ENCODE results near the gene IL2RA. TPM values are rescaled to one million over a fixed set of nuclear protein-coding genes. Genes with fewer than 3 reads are reported as not detected.
A peak's percentile ranks its signal among the peaks of the same experiment; 100 is the strongest.

The IL2RA gene
- total RNA-seq, 1 experiment from 2014 or later = not detected

DNA sequence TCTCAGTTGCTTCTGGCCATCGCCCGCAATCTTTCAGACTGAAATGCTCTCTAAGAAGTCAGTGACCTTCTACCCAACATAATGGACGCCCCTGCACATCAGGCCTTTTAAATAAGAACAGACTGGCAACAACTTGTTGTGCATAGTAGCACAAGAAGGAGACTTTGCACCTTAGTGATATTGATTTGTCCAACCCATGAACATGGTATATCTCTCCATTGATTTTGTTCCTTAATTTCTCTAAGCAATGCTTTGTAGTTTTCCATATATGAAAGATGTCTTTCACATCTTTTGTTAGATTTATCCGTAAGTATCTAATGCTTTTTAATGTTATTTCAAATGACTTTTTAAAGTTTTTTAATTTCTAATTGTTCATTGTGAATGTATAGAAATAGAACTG, 89.1 kb downstream of the IL2RA start:
- ChIA-PET CTCF (no interaction called here), POLR2A (ENCODE audit: unreplicated experiment) (no interaction called here)
- H3K79me2 ChIP-seq (ENCODE audit: low read length) = peaks cover 17% of the 10 kb centered on the region

GRCh38 chr10:5971886-5972285, 90.3 kb downstream of the IL2RA start:
- BruUV-seq (replicated peaks) = no TSS peak
- H4K20me1 ChIP-seq (ENCODE audit: low read length) = no peaks in the 10 kb centered on the region
- H3K36me3 ChIP-seq (ENCODE audit: low read depth, low read length) = no peaks in the 10 kb centered on the region
- no peak overlapping the region for H3K9ac ChIP-seq (ENCODE audit: low read length)
- peaks cover 17% of the 10 kb centered on the region for H3K79me2 ChIP-seq (ENCODE audit: low read length)
- H3K4me3 ChIP-seq (ENCODE audit: low read length) = no peak overlapping the region
- H3F3A ChIP-seq (ENCODE audit: low read length, unreplicated experiment) = no peaks in the 10 kb centered on the region
- no peak for DNase-seq
- H3K9me2 ChIP-seq (replicated peaks; ENCODE audit: low read length) = no peaks in the 10 kb centered on the region
- no peak overlapping the region for H3K27ac ChIP-seq (ENCODE audit: low read length)
- TF ChIP-seq EZH2phosphoT487 (IDR thresholded peaks at IDR 0.05; ENCODE audit: borderline replicate concordance, low read length) (no peak), CTCF (conservative IDR thresholded peaks at IDR 0.05; ENCODE audit: low read depth, low read length) (no peak), EZH2 (IDR thresholded peaks at IDR 0.05; ENCODE audit: low read length, unreplicated experiment) (no peak)
- ChIA-PET CTCF (no interaction called here), POLR2A (ENCODE audit: unreplicated experiment) (interaction anchor here (0.6 kb wide), 1 partner anchor 94 kb away, joined by 3 read pairs; no protein-coding TSS in a partner anchor)
- H3K27me3 ChIP-seq (ENCODE audit: low read length) = no peaks in the 10 kb centered on the region
- no peak overlapping the region for H2AFZ ChIP-seq (ENCODE audit: low read length)
- H3K9me3 ChIP-seq (ENCODE audit: low read length) = no peaks in the 10 kb centered on the region
- no peak overlapping the region for H3K4me2 ChIP-seq (ENCODE audit: low read length)
- intact Hi-C loops (cut with micrococcal nuclease) = no loop called here
- ATAC-seq = no peak
- no peaks in the 10 kb centered on the region for H3K4me1 ChIP-seq (ENCODE audit: insufficient read depth, low read length)

More for the DNA sequence above, 89.1 kb downstream of the IL2RA start:
- H3K27ac ChIP-seq (ENCODE audit: low read length) = no peak overlapping the region
- H3K9ac ChIP-seq (ENCODE audit: low read length) = no peak overlapping the region
- no peaks in the 10 kb centered on the region for H3K9me2 ChIP-seq (replicated peaks; ENCODE audit: low read length)
- no peak overlapping the region for H3K4me3 ChIP-seq (ENCODE audit: low read length)
- H3K27me3 ChIP-seq (ENCODE audit: low read length) = no peaks in the 10 kb centered on the region
- TF ChIP-seq CTCF (conservative IDR thresholded peaks at IDR 0.05; ENCODE audit: low read depth, low read length) (no peak), EZH2 (IDR thresholded peaks at IDR 0.05; ENCODE audit: low read length, unreplicated experiment) (no peak), EZH2phosphoT487 (IDR thresholded peaks at IDR 0.05; ENCODE audit: borderline replicate concordance, low read length) (no peak)
- H3K36me3 ChIP-seq (ENCODE audit: low read depth, low read length) = no peaks in the 10 kb centered on the region
- H4K20me1 ChIP-seq (ENCODE audit: low read length) = no peaks in the 10 kb centered on the region
- intact Hi-C loops (cut with micrococcal nuclease) = no loop called here
- no peaks in the 10 kb centered on the region for H3F3A ChIP-seq (ENCODE audit: low read length, unreplicated experiment)
- no peaks in the 10 kb centered on the region for H3K4me1 ChIP-seq (ENCODE audit: insufficient read depth, low read length)
- no peaks in the 10 kb centered on the region for H3K9me3 ChIP-seq (ENCODE audit: low read length)
- no peak overlapping the region for H2AFZ ChIP-seq (ENCODE audit: low read length)
- H3K4me2 ChIP-seq (ENCODE audit: low read length) = no peak overlapping the region
- ATAC-seq (no peak), DNase-seq (no peak)
- BruUV-seq (replicated peaks) = no TSS peak

DNA sequence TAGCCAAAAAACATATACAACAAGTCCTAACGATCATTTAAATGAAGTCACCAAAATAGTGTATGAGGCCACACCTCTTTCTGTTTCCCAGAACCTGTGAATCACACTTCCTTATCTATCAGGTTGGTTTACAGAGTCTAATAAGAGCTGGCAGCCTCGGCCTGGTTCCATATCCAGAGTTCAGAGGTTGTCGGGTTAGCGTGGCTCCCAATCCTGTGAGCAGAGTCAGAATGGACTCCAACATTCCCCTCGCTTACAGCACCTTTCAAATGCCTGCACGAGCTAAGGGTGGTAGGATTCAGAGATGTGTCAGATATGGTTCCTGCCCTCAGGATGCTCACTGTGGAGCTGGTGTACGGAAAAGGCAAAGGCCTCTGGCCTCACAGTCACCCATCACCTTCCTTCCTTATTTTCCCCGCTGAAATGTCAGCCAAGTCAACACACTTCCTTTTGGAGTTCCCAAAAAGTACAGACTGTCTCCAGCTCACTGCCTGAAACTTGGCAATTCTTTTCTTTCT, 90.8 kb downstream of the IL2RA start:
- TF ChIP-seq EZH2phosphoT487 (IDR thresholded peaks at IDR 0.05; ENCODE audit: borderline replicate concordance, low read length) (no peak), CTCF (conservative IDR thresholded peaks at IDR 0.05; ENCODE audit: low read depth, low read length) (no peak), EZH2 (IDR thresholded peaks at IDR 0.05; ENCODE audit: low read length, unreplicated experiment) (no peak)
- Histone ChIP-seq H3K27me3 (ENCODE audit: low read length) (no peaks in the 10 kb centered on the region), H3F3A (ENCODE audit: low read length, unreplicated experiment) (no peaks in the 10 kb centered on the region), H3K9me3 (ENCODE audit: low read length) (no peaks in the 10 kb centered on the region), H3K79me2 (ENCODE audit: low read length) (peaks cover 15% of the 10 kb centered on the region), H3K9me2 (replicated peaks; ENCODE audit: low read length) (no peaks in the 10 kb centered on the region), H4K20me1 (ENCODE audit: low read length) (no peaks in the 10 kb centered on the region), H3K9ac (ENCODE audit: low read length) (no peak overlapping the region), H3K4me3 (ENCODE audit: low read length) (no peak overlapping the region), H3K27ac (ENCODE audit: low read length) (no peak overlapping the region), H3K4me1 (ENCODE audit: insufficient read depth, low read length) (no peaks in the 10 kb centered on the region), H2AFZ (ENCODE audit: low read length) (no peak overlapping the region), H3K36me3 (ENCODE audit: low read depth, low read length) (no peaks in the 10 kb centered on the region), H3K4me2 (ENCODE audit: low read length) (no peak overlapping the region)
- DNase-seq = peak; percentile 8
- no TSS peak for BruUV-seq (replicated peaks)
- intact Hi-C loops (cut with micrococcal nuclease) = no loop called here
- POLR2A ChIA-PET (ENCODE audit: unreplicated experiment) = interaction anchor here (0.6 kb wide), 2 partner anchors 82 to 94 kb away, joined by 3 to 5 read pairs; partner anchors contain the start of genes ANKRD16 and FBH1
- peak; percentile 60 for ATAC-seq
- CTCF ChIA-PET = no interaction called here

All from PC-3 (cell line).